HepG2 (cell line): ENCODE data around the gene SLC5A4. TPM values are rescaled to one million over a fixed set of nuclear protein-coding genes. Genes with fewer than 3 reads are reported as not detected.
A peak's percentile ranks its signal among the peaks of the same experiment; 100 is the strongest.

ENCODE experiments used
- DRAP1 ChIP-seq: IDR thresholded peaks from 2 replicates; pipeline ENCODE4 v1.6.1; 2016; ENCODE audit warnings: missing genetic modification reagents, missing compliant biosample characterization
- FOXP1 ChIP-seq, 2 experiments: fragments of 450-650 bp in 1 of 2; IDR thresholded peaks; 2 replicates each; pipeline ENCODE4 v1.6.1; 2017 to 2018; ENCODE audit warnings: antibody characterized with exemption in 1 of 2
- IRF1 ChIP-seq: sonication (generic); formaldehyde crosslinking; IDR thresholded peaks from 2 replicates; pipeline ENCODE4 v1.4.0; 2020; ENCODE audit warnings: low read depth, mild to moderate bottlenecking, missing genetic modification reagents
- KLF9 ChIP-seq: IDR thresholded peaks from 2 replicates; pipeline ENCODE4 v1.6.1; 2016; ENCODE audit warnings: low read depth
- LCORL ChIP-seq, 2 experiments: fragments of 450-650 bp in 1 of 2; sonication (generic) in 1 of 2; formaldehyde crosslinking in 1 of 2; IDR thresholded peaks; 2 replicates each; pipeline versions ENCODE4 v1.5.0 to v1.6.1; 2017 to 2020; ENCODE audit warnings: antibody characterized with exemption in 1 of 2, missing genetic modification reagents in 1 of 2
- MXI1 ChIP-seq: IDR thresholded peaks from 3 replicates; pipeline ENCODE4 v1.6.1; 2012; ENCODE audit warnings: low read depth, low read length, inconsistent platforms, borderline replicate concordance
- POLR2A ChIP-seq, 2 experiments: IDR thresholded peaks; 2 replicates each; pipeline ENCODE4 v1.6.1; 2011; ENCODE audit warnings: low read depth in 2 of 2, low read length in 2 of 2, mild to moderate bottlenecking in 1 of 2, moderate library complexity in 1 of 2; ENCODE audit not compliant: insufficient read depth in 1 of 2
- SMC3 ChIP-seq: IDR thresholded peaks from 2 replicates; pipeline ENCODE4 v1.6.1; 2011; ENCODE audit warnings: low read length, improper control_type of control experiment
- THAP11 ChIP-seq: IDR thresholded peaks from 2 replicates; pipeline ENCODE4 v1.6.1; 2016; ENCODE audit warnings: missing biosample characterization, missing genetic modification reagents
- XRCC5 ChIP-seq: fragments of 200-400 bp; formaldehyde crosslinking; optimal IDR thresholded peaks from 2 replicates; pipeline ENCODE3; 2017; ENCODE audit warnings: mild to moderate bottlenecking, low read length
- ZFY ChIP-seq: sonication (generic); formaldehyde crosslinking; IDR thresholded peaks from 2 replicates; pipeline ENCODE4 v1.4.0; 2020; ENCODE audit warnings: missing genetic modification reagents
- ZKSCAN8 ChIP-seq: IDR thresholded peaks from 2 replicates; pipeline ENCODE4 v1.6.1; 2016; ENCODE audit warnings: borderline replicate concordance, missing genetic modification reagents, missing compliant biosample characterization
- ZMYM4 ChIP-seq: sonication (generic); formaldehyde crosslinking; IDR thresholded peaks from 2 replicates; pipeline ENCODE4 v1.8.1; 2023; ENCODE audit warnings: mild to moderate bottlenecking, missing genetic modification reagents
- ZNF616 ChIP-seq: sonication (generic); formaldehyde crosslinking; IDR thresholded peaks from 2 replicates; pipeline ENCODE4 v1.5.0; 2020; ENCODE audit warnings: low read depth, mild to moderate bottlenecking, missing genetic modification reagents
- polyA plus RNA-seq, 8 experiments: library from polyadenylated mRNA; depleted of rRNA in 3 of 8; stranded (reverse) in 7 of 8; unstranded in 1 of 8; fragments of >200 nt; fragmentation: Illumina TruSeq in 4 of 8; extraction: Trizol in 4 of 8; gene quantifications; 2 replicates each; pipeline versions ENCODE4 v1.2.1 to v1.2.3, GENCODE V29; 2011 to 2016; ENCODE audit warnings: low read depth in 4 of 8, missing spikeins in 1 of 8, mixed read lengths in 1 of 8; ENCODE audit not compliant: insufficient read depth in 1 of 8
- total RNA-seq, 5 experiments: library from RNA; depleted of rRNA; stranded (reverse); fragments of >200 nt; fragmentation: Illumina TruSeq; extraction: Trizol; gene quantifications; 2 replicates each; pipeline ENCODE4 v1.2.3, GENCODE V29; 2016; ENCODE audit warnings: low read depth in 1 of 5
- TF ChIP-seq, protein P1 (sequence below): sonication (generic); formaldehyde crosslinking; IDR thresholded peaks from 2 replicates; pipeline ENCODE4 v1.5.1; 2020; ENCODE audit warnings: mild to moderate bottlenecking, missing genetic modification reagents, moderate library complexity
- TF ChIP-seq, protein P2 (sequence below): sonication (generic); formaldehyde crosslinking; IDR thresholded peaks from 2 replicates; pipeline ENCODE4 v1.5.1; 2020; ENCODE audit warnings: mild to moderate bottlenecking, moderate library complexity, missing genetic modification reagents
- TF ChIP-seq, protein P3 (sequence below): sonication (generic); formaldehyde crosslinking; IDR thresholded peaks from 2 replicates; pipeline ENCODE4 v1.4.0; 2020; ENCODE audit warnings: mild to moderate bottlenecking, missing genetic modification reagents

Gene SLC5A4
- total and polyA plus RNA-seq, 2 of the 13 experiments (the other 11 are each of a cell fraction or from before 2014, with no cell fraction given) = not detected

DNA sequence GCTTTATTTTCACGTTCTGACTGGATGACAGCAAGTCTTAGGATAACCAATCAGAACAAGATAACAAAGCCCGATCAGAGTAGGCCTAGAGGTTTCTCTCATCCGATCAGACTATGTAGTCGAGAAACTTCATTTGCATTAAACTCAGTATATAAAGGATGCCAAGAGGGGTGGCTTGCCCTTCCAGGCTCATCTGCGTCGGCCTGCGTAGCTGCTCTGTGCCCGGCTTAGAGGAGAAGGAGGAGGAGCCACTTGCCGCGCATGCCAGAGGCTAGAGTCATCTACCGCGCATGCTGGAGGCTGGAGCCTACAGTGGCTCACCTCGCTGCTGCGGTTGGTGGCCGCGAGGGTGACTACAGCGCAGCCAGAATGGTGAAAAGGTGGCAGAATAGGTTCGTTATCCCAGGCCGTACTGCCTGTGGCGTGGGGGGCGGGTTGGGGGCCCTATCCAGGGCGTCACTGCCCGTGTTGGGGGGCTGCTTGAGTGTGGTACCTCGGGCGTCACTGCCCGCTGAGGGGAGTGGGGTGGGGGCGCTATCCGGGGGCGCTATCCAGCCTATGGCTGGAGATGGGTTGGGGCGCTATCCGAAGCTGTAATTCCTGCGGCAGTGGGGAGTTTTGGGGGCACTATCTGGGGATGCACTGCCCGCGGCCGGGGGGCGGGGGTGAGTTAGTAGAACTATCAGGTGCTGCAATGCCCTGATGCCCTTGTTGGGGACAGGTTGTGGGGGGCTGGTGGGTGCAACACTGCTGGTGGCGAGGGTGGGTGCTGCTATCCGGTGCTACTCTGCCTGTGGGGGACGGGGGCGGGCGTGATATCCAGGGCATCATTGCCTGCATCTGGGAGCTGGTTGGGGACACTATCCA lies 50.1 kb downstream of the SLC5A4 start, which contains the start of gene RFPL2 (continued):
- TF ChIP-seq FOXP1 (IDR thresholded peaks at IDR 0.05) (no peak), FOXP1 (CRISPR knock-in tag; IDR thresholded peaks at IDR 0.05) (no peak), LCORL (IDR thresholded peaks at IDR 0.05) (no peak), LCORL (CRISPR knock-in tag; IDR thresholded peaks at IDR 0.05) (0 out of 2 replicates have a peak, but pooled peaks have one; percentile 18), SMC3 (no peak), ZKSCAN8 (no peak), MXI1 (peak; percentile 32; the same call in 1 of the 3 replicates), DRAP1 (CRISPR knock-in tag) (peak; percentile 27; the same call in 1 of the 2 replicates), ZNF616 (CRISPR knock-in tag) (0 out of 2 replicates have a peak, but pooled peaks have one; percentile 30), ZMYM4 (CRISPR knock-in tag) (peak; percentile 50), POLR2A (IDR thresholded peaks at IDR 0.05; ENCODE audit: insufficient read depth in 1 of 2, low read depth in 2 of 2, low read length in 2 of 2) (peak; percentile 30 to 55; a peak in 2 of 4 replicates), KLF9 (CRISPR knock-in tag) (peak; percentile 67; the same call in 1 of the 2 replicates), XRCC5 (peak; percentile 34), THAP11 (CRISPR knock-in tag) (0 out of 2 replicates have a peak, but pooled peaks have one; percentile 26), IRF1 (CRISPR knock-in tag) (no peak), ZFY (CRISPR knock-in tag) (peak; percentile 42)
- TF ChIP-seq, protein P1, sequence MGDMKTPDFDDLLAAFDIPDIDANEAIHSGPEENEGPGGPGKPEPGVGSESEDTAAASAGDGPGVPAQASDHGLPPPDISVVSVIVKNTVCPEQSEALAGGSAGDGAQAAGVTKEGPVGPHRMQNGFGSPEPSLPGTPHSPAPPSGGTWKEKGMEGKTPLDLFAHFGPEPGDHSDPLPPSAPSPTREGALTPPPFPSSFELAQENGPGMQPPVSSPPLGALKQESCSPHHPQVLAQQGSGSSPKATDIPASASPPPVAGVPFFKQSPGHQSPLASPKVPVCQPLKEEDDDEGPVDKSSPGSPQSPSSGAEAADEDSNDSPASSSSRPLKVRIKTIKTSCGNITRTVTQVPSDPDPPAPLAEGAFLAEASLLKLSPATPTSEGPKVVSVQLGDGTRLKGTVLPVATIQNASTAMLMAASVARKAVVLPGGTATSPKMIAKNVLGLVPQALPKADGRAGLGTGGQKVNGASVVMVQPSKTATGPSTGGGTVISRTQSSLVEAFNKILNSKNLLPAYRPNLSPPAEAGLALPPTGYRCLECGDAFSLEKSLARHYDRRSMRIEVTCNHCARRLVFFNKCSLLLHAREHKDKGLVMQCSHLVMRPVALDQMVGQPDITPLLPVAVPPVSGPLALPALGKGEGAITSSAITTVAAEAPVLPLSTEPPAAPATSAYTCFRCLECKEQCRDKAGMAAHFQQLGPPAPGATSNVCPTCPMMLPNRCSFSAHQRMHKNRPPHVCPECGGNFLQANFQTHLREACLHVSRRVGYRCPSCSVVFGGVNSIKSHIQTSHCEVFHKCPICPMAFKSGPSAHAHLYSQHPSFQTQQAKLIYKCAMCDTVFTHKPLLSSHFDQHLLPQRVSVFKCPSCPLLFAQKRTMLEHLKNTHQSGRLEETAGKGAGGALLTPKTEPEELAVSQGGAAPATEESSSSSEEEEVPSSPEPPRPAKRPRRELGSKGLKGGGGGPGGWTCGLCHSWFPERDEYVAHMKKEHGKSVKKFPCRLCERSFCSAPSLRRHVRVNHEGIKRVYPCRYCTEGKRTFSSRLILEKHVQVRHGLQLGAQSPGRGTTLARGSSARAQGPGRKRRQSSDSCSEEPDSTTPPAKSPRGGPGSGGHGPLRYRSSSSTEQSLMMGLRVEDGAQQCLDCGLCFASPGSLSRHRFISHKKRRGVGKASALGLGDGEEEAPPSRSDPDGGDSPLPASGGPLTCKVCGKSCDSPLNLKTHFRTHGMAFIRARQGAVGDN (CRISPR knock-in tag) = peak; percentile 88
- TF ChIP-seq, protein P2, sequence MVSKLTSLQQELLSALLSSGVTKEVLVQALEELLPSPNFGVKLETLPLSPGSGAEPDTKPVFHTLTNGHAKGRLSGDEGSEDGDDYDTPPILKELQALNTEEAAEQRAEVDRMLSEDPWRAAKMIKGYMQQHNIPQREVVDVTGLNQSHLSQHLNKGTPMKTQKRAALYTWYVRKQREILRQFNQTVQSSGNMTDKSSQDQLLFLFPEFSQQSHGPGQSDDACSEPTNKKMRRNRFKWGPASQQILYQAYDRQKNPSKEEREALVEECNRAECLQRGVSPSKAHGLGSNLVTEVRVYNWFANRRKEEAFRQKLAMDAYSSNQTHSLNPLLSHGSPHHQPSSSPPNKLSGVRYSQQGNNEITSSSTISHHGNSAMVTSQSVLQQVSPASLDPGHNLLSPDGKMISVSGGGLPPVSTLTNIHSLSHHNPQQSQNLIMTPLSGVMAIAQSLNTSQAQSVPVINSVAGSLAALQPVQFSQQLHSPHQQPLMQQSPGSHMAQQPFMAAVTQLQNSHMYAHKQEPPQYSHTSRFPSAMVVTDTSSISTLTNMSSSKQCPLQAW (CRISPR knock-in tag) = peak; percentile 20; the same call in 1 of the 2 replicates
- TF ChIP-seq, protein P3, sequence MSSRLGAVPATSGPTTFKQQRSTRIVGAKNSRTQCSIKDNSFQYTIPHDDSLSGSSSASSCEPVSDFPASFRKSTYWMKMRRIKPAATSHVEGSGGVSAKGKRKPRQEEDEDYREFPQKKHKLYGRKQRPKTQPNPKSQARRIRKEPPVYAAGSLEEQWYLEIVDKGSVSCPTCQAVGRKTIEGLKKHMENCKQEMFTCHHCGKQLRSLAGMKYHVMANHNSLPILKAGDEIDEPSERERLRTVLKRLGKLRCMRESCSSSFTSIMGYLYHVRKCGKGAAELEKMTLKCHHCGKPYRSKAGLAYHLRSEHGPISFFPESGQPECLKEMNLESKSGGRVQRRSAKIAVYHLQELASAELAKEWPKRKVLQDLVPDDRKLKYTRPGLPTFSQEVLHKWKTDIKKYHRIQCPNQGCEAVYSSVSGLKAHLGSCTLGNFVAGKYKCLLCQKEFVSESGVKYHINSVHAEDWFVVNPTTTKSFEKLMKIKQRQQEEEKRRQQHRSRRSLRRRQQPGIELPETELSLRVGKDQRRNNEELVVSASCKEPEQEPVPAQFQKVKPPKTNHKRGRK (CRISPR knock-in tag) = no peak
